Activated naive CD8-positive, alpha-beta T cell treated with anti-CD3 and anti-CD28 coated beads, Interleukin-2, amount 10 ng/mL, durations not matched to agents 7 days and 5 days (primary cell): ENCODE data around the gene RUNX1. TPM values are rescaled to one million over a fixed set of nuclear protein-coding genes. Genes with fewer than 3 reads are reported as not detected.
"Not testable (repeated sequence)": the region's sequence is repeated elsewhere in the genome, so short reads cannot be mapped to it uniquely, and the experiment has no call there.

ENCODE experiments used
- ATAC-seq: fragments of 150-1000 bp; cut with Tn5 transposase; one replicate; pipeline ENCODE4 v1.10.0; 2021; ENCODE audit warnings: low read depth, moderate library complexity
- POLR2A ChIA-PET: fragments of 350-600 bp; sonication (Branson Sonifier 250); formaldehyde crosslinking; loops from one replicate; lab custom pipeline; 2021; ENCODE audit warnings: antibody characterized with exemption; lab: Charles Lee
- DNase-seq: peaks from one replicate; pipeline ENCODE4 v3.0.0; 2021
- H3K27ac Mint-ChIP-seq: one replicate; pipeline ENCODE4 v1.8.0; 2022; ENCODE audit warnings: mild to moderate bottlenecking, mixed read lengths
- H3K27me3 Mint-ChIP-seq: one replicate; pipeline ENCODE4 v1.8.0; 2022; ENCODE audit warnings: mild to moderate bottlenecking, moderate library complexity, mixed read lengths
- H3K36me3 Mint-ChIP-seq: one replicate; pipeline ENCODE4 v1.8.0; 2021; ENCODE audit warnings: mild to moderate bottlenecking, mixed read lengths
- H3K4me1 Mint-ChIP-seq: one replicate; pipeline ENCODE4 v1.8.0; 2021; ENCODE audit warnings: mixed read lengths
- H3K4me3 Mint-ChIP-seq: one replicate; pipeline ENCODE4 v1.8.0; 2022; ENCODE audit warnings: mild to moderate bottlenecking, moderate library complexity, mixed read lengths
- H3K9me3 Mint-ChIP-seq: one replicate; pipeline ENCODE4 v1.8.0; 2021; ENCODE audit warnings: mixed read lengths
- total RNA-seq, 2 experiments: library from RNA; stranded (reverse); gene quantifications; one replicate each; pipeline ENCODE4 v1.2.3, GENCODE V29; 2021

RUNX1 gene
- total RNA-seq, 2 experiments from 2014 or later, result 23.0 to 29.7 TPM

DNA sequence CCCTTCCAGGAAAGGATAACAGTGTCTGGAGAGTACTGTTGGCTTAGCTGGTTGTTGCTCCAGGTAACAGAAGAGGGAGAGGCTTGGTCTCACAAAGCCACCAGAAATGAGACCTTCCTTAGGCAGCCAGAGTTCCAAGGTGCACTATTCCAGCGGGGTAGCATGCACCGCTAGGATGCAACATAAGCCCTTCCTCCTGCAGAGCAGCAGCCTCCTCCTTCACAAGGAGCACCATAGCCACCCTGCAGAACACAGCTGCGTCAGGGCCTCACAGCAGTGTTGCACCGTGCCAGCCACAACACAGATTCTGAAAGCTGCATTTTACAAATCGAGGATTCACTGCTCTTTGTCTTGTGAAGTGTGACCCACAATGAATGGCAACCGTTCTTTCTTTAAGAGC lies 238.3 kb downstream of the RUNX1 start:
- no peak overlapping the region for H3K4me3 Mint-ChIP-seq
- peaks cover 2% of the 10 kb centered on the region for H3K9me3 Mint-ChIP-seq
- POLR2A ChIA-PET, result no interaction called here
- H3K27ac Mint-ChIP-seq, result no peak overlapping the region
- DNase-seq (no peak), ATAC-seq (no peak)
- peaks cover 32% of the 10 kb centered on the region for H3K4me1 Mint-ChIP-seq
- peaks cover 10% of the 10 kb centered on the region for H3K36me3 Mint-ChIP-seq
- H3K27me3 Mint-ChIP-seq, result peaks cover 7% of the 10 kb centered on the region

DNA sequence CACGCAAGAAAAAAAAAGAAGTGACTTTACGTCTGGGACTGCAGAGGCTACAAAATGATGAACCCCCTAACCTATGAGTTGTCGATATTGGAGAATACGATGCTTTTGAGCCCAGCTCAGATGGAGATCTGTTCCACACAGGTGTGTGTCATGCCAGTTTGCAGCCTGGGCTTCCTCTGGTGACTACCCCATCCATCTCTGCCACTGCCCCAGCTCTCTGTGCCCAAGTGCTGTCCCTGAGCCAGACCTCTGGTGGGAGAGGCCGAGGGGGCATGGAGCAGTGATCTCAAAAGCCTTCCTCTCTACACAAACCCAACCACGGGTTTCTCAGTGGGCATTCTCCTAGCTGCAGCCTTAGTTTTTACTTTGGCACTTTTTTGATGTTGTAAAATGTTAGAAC lies 239.3 kb downstream of the RUNX1 start:
- POLR2A ChIA-PET, result no interaction called here

DNA sequence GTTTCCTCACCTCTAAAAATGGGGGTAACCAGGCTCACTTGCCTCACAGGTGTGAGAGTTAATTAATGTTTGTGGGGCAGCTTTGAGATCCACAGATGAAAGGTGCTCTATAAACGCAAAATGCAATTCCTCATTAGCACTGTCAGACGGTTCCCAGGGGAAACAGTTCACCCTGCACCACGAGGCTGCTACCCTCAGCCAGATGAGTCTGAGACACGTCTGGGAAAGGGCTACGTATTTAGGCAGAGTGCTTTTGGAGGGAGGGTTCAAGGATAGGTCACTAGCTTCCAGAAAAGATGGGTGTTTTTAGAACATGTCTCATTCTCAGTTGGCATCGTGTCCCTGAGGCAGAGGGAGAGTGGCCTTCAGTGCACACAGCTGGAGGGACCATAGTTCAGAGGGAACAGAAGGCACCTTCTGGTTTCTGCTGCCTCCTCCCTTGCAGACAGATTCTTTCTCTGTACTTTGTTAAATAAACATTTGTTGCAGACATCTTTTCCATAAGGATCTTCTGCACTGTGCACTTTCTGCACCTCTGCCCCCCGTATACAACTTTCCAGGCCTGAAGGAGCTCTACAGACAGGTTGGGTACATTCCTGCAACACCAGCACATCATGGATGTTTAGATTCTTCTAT lies 240.4 kb downstream of the RUNX1 start:
- Mint-ChIP-seq H3K27me3 (peaks cover 2% of the 10 kb centered on the region), H3K27ac (no peak overlapping the region), H3K4me1 (peaks cover 35% of the 10 kb centered on the region), H3K36me3 (peaks cover 19% of the 10 kb centered on the region), H3K4me3 (peak overlapping the region; percentile 22), H3K9me3 (peaks cover 2% of the 10 kb centered on the region)
- POLR2A ChIA-PET, result no interaction called here
- ATAC-seq, result no peak
- no peak for DNase-seq

More for the DNA sequence above, 239.3 kb downstream of the RUNX1 start:
- Mint-ChIP-seq H3K4me3 (no peak overlapping the region), H3K27ac (no peak overlapping the region), H3K9me3 (peaks cover 2% of the 10 kb centered on the region), H3K36me3 (peaks cover 17% of the 10 kb centered on the region), H3K27me3 (peaks cover 3% of the 10 kb centered on the region), H3K4me1 (peaks cover 35% of the 10 kb centered on the region)
- no peak for DNase-seq
- ATAC-seq, result no peak

DNA sequence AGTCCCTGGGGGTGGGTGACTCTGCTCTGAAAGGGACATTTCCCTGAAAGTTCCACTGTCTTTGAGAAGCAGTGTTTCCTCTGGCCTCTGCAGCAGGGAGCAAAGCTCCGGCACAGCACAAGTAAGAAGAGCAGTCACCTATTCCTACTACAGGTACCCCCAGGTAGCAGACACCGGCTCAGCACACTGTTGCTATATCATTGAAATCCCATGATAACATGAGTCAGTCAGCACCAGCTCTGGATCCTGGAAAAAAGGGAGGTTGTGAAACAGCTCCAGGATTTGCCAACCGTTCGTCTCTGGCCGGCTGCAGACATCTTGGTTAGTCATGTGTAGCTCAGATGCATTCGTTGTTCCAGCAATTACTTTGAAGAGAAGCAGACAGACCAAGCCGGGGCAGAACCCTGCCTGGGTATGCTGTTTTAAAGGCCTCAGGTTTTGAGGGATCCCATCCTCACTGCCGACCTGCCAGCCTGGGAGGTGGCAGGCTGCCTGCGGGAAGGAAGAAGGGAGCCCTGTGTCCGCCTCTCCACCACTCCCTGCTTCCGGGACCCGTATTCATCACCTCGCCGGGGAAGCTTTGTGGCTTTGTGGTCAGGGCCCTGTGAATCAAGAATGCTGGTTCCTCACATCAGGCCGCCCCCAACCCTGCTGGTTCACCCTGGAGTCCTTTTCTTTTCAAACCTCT lies 241.1 kb downstream of the RUNX1 start:
- Mint-ChIP-seq H3K36me3 (peaks cover 17% of the 10 kb centered on the region), H3K9me3 (peaks cover 2% of the 10 kb centered on the region), H3K4me1 (peaks cover 35% of the 10 kb centered on the region), H3K4me3 (peak overlapping the region; percentile 29), H3K27ac (peak overlapping the region; percentile 44), H3K27me3 (peaks cover 2% of the 10 kb centered on the region)
- DNase-seq (peak; percentile 53), ATAC-seq (peak; percentile 54)
- POLR2A ChIA-PET, result interaction anchor here (1.0 to 1.3 kb wide), 2 partner anchors 38 to 82 kb away, joined by 3 to 4 read pairs; no protein-coding TSS in a partner anchor

DNA sequence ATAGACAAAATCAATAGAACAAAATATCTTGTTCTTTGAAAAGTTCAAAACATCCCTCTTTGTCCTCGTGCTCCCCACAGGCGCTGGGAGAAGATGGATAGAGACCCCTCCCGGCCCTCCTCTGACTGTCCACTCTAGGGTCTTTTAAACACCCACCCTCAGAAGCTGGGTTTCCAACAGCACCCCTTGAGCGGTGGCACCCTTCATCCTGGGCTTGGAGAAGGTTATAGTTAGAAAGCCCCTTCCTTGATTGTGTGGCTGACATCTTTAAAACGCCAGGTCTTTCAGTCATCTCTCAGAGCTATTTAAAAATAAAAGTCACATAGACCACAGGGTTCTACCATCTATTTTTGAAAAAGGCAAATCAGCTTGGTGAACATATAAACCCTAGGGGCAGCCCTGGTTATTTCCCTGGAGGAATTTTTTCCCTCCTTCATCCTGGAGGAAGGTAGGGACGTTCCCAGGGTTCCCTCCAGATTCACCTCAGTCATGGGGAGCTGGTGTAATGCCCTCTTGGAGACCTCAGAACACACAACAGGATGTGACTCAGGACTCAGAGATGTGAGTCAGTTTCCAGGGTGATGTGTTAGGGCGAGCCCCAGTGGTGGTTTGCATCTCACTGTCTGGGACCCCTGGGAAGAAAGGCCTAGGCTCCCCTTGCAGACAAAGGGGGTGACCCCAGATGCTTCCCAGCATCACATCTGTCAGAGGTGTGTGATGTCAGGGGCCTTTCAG lies 241.8 kb downstream of the RUNX1 start:
- H3K4me1 Mint-ChIP-seq, result peaks cover 35% of the 10 kb centered on the region
- H3K36me3 Mint-ChIP-seq, result peaks cover 15% of the 10 kb centered on the region
- POLR2A ChIA-PET, result interaction anchor here (0.5 to 1.3 kb wide), 4 partner anchors 38 to 1308 kb away, joined by 3 to 5 read pairs (median 4); no protein-coding TSS in a partner anchor
- H3K9me3 Mint-ChIP-seq, result peaks cover 2% of the 10 kb centered on the region
- H3K27me3 Mint-ChIP-seq, result peaks cover 2% of the 10 kb centered on the region
- peak; percentile 41 for DNase-seq
- H3K27ac Mint-ChIP-seq, result peak overlapping the region; percentile 44
- peak overlapping the region; percentile 29 for H3K4me3 Mint-ChIP-seq
- peak; percentile 87 for ATAC-seq

DNA sequence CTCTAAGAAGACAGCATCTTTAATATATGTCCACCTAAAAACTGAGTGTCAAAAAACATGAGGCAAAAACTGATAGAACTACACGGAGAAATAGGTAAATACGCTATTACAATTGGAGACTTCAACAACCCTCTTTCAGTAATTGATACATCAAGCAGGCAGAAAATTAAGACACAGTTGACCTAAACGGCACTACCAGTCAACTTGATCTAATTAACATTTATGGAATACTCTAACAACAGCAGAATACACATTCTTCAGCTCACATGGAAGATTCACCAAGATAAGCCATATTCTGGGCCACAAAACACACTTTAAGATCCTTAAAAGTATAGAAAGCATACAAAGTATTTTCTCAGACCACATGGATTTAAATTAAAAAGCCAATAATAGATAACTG lies 242.7 kb downstream of the RUNX1 start:
- ATAC-seq, result no peak
- peaks cover 15% of the 10 kb centered on the region for H3K36me3 Mint-ChIP-seq
- H3K27me3 Mint-ChIP-seq, result peaks cover 2% of the 10 kb centered on the region
- peaks cover 2% of the 10 kb centered on the region for H3K9me3 Mint-ChIP-seq
- no peak overlapping the region for H3K27ac Mint-ChIP-seq
- H3K4me3 Mint-ChIP-seq, result no peak overlapping the region
- H3K4me1 Mint-ChIP-seq, result peaks cover 34% of the 10 kb centered on the region
- no peak for DNase-seq
- POLR2A ChIA-PET, result no interaction called here

DNA sequence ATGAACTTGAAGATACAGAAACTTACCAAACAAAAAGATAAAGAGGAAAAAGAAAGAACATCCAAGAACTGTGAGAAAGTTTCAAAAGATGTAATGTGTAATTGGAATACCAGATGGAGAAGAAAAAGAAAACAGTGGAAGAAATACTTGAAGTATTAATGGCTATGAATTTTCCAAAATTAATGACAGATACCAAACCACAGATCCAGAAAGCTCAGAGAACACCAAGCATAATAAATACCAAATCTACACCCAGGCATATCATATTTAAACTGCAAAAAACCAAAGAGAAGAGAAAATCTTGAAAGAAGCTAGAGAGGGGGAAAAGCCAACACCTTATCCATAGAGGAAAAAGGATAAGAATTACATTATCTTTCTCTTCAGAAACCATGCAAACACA lies 243.9 kb downstream of the RUNX1 start:
- H3K4me3 Mint-ChIP-seq, result no peak overlapping the region
- no peak overlapping the region for H3K27ac Mint-ChIP-seq
- H3K9me3 Mint-ChIP-seq, result peaks cover 2% of the 10 kb centered on the region
- peaks cover 30% of the 10 kb centered on the region for H3K4me1 Mint-ChIP-seq
- POLR2A ChIA-PET, result no interaction called here
- no peak for DNase-seq
- H3K27me3 Mint-ChIP-seq, result no peaks in the 10 kb centered on the region
- ATAC-seq, result no peak
- H3K36me3 Mint-ChIP-seq, result peaks cover 15% of the 10 kb centered on the region

DNA sequence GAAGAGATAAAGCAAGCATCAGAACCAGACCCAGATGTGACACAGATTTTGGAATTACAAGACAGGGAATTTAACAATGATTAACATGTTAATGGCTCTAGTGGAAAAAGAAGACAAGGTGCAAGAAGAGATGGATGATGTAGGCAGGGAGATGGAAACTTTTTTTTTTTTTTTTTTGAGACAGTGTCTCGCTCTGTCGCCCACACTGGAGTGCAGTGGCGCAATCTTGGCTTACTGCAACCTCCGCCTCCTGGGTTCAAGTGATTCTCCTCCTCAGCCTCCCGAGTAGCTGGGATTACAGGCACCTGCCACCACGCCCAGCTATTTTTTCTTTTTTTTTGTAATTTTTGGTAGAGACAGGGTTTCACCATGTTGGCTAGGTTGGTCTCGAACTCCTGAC lies 244.5 kb downstream of the RUNX1 start:
- H3K36me3 Mint-ChIP-seq, result peaks cover 15% of the 10 kb centered on the region
- POLR2A ChIA-PET, result not testable (repeated sequence)

DNA sequence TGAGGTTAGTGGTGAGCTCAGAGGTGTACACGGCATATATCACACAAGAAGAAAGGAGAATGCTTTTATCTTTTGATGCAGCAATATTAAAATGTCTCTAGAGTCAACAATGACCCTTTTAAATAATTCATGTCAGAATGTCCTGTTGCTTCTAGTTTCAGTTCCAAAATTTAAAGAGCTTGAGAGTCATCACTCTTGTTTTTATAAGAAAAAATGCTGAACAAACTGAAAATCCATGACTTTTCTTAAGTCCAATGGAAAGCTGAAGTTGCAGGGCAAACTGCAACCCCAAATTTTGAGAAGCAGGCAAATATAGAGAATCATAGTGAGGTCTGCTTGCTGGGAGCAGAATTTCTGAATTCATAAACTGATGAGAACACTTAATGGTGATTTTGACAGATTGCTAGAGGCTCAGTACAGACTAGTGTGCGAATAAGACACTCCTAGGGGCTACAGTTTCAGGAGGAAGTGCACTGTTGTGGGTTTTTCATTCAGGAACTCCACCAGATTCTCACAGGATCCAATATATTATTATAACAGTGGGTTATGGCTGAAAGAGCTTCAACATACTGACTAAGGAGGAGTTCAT lies 245.2 kb downstream of the RUNX1 start:
- Mint-ChIP-seq H3K4me3 (no peak overlapping the region), H3K4me1 (peaks cover 26% of the 10 kb centered on the region), H3K27me3 (no peaks in the 10 kb centered on the region), H3K9me3 (peaks cover 2% of the 10 kb centered on the region), H3K27ac (no peak overlapping the region), H3K36me3 (peaks cover 15% of the 10 kb centered on the region)
- POLR2A ChIA-PET, result no interaction called here
- DNase-seq (no peak), ATAC-seq (no peak)

More for the DNA sequence above, 244.5 kb downstream of the RUNX1 start:
- H3K27ac Mint-ChIP-seq, H3K4me3 Mint-ChIP-seq, H3K27me3 Mint-ChIP-seq, DNase-seq, ATAC-seq, H3K9me3 Mint-ChIP-seq: not testable (repeated sequence)
- H3K4me1 Mint-ChIP-seq, result peaks cover 30% of the 10 kb centered on the region

DNA sequence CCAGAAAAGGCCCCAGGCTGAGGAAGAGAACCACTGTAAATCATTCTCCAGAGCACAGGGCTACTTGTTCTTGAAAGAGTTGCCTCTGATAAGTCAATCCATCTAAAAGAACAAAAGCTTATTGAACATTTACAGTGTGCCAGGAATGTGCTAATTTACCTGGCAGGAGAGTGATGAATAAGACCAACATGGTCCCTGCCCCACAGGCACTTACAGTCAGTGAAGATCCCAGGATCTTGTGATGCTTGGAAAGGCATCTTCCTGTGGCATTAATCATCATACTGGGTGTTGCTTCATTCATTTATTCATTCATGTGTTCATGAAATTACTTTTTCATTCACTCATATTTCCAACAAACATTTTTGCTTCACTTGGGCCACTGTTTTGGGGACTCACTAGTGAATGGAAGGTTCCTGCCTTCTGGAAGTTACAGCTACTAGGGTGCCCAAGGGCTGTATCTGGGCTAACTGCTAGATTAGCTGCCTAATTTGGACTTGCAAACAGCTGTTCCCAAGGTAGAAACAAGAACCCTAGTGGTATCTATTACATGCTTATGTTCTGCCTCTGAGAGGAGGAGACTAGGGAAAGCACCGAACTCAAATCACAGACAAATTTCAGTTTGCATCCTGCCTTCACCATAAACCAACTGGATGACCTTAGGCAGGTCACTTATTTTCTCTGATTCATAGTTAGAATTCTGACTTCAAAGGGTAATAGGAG lies 246.8 kb downstream of the RUNX1 start:
- DNase-seq (no peak), ATAC-seq (no peak)
- no peak overlapping the region for H3K4me3 Mint-ChIP-seq
- peaks cover 2% of the 10 kb centered on the region for H3K9me3 Mint-ChIP-seq
- POLR2A ChIA-PET, result no interaction called here
- peaks cover 10% of the 10 kb centered on the region for H3K4me1 Mint-ChIP-seq
- H3K36me3 Mint-ChIP-seq, result peaks cover 15% of the 10 kb centered on the region
- peak overlapping the region; percentile 10 for H3K27ac Mint-ChIP-seq
- no peaks in the 10 kb centered on the region for H3K27me3 Mint-ChIP-seq

DNA sequence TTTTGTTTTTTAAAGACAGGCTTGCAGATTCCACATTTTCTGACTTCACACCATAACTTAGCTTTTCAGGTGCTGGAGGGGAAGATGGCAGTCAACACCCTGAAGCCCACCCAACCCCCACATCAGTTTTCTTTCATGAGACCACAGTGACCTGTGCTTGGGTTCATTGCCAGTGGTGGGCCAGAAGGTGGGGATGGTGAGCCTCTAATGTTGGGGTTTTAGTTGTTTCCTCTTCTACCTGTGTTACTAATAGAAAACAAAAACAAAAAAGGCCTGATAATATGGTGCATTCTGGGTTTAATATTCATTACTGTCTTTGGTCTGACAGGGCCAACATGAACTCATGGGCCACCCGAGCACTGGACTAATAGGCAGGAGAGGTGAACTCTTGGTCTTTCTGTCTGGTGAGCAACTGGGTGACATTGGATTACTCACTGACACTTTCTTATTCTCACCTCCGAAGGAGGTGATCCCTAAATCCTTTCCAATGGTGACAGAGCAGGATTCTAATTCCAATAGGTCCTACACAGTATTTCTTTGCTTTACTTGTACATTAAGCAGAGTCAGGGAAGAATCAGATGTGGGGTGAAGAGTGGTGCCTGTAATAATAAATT lies 247.5 kb downstream of the RUNX1 start:
- ATAC-seq (no peak), DNase-seq (no peak)
- H3K4me3 Mint-ChIP-seq, result no peak overlapping the region
- H3K9me3 Mint-ChIP-seq, result no peaks in the 10 kb centered on the region
- peaks cover 14% of the 10 kb centered on the region for H3K36me3 Mint-ChIP-seq
- H3K4me1 Mint-ChIP-seq, result peaks cover 8% of the 10 kb centered on the region
- H3K27ac Mint-ChIP-seq, result peak overlapping the region; percentile 10
- H3K27me3 Mint-ChIP-seq, result no peaks in the 10 kb centered on the region
- POLR2A ChIA-PET, result no interaction called here

DNA sequence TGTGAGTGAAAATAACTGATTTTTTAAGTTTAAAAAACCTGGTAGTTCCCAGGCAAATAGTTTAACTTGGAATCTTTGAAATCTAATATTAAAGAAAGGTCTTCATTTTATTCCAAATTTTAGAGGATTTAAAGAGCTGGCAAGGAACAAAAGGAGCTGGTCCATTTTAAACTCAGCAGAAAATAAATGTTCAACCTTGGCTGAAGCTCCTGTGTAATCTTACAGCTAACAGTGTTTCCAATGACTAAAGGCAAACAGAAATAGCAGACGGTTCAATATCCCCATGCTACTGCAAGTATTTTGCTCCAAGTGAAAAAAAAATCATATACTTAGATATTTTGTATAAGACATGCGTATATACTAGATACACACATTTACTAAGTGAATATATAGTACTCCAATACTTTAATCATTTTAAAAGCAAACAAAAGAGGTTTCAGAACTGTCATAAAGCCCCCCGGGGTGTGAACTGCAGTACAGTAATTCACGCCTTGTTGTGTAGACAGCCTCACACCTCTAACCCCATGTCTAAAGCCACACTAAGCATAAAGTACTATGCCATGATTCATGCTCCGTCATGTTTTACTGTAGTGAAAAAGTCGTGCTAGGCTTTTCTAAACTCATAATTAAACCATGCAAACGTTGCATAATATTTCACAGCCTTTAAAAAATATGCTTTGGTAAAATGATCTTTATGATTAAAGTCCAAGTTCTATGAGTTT lies 248.1 kb downstream of the RUNX1 start:
- no peak for DNase-seq
- Mint-ChIP-seq H3K9me3 (no peaks in the 10 kb centered on the region), H3K4me3 (no peak overlapping the region), H3K4me1 (peaks cover 8% of the 10 kb centered on the region), H3K36me3 (peaks cover 10% of the 10 kb centered on the region), H3K27me3 (no peaks in the 10 kb centered on the region), H3K27ac (no peak overlapping the region)
- POLR2A ChIA-PET, result no interaction called here
- no peak for ATAC-seq
